WERI-Rb-1 (cell line): ENCODE data around the gene FDPS.

Experiments
- DNase-seq: peaks from one replicate; pipeline ENCODE4 v3.0.0-alpha.2; 2020
- H3K27ac ChIP-seq: fragments of 250-450 bp; sonication (Bioruptor Pico); 2 replicates; pipeline ENCODE4 v1.5.1; 2020; ENCODE audit warnings: mild to moderate bottlenecking, moderate library complexity
- H3K27me3 ChIP-seq: fragments of 250-450 bp; sonication (Bioruptor Pico); 2 replicates; pipeline ENCODE4 v1.5.1; 2021; ENCODE audit warnings: mild to moderate bottlenecking, low read depth, moderate library complexity; ENCODE audit not compliant: insufficient read depth, severe bottlenecking
- H3K36me3 ChIP-seq: fragments of 250-450 bp; sonication (Bioruptor Pico); 2 replicates; pipeline ENCODE4 v1.5.1; 2020; ENCODE audit warnings: mild to moderate bottlenecking, moderate library complexity
- H3K4me3 ChIP-seq: 2 replicates; pipeline ENCODE4 v1.5.1; 2011; ENCODE audit warnings: low read depth, mild to moderate bottlenecking, control low read depth, low read length
- H3K9me3 ChIP-seq: fragments of 250-450 bp; sonication (Bioruptor Pico); 2 replicates; pipeline ENCODE4 v1.5.1; 2021; ENCODE audit warnings: mild to moderate bottlenecking, moderate library complexity; ENCODE audit not compliant: severe bottlenecking
- TF ChIP-seq, protein P1 (sequence below): IDR thresholded peaks from 2 replicates; pipeline ENCODE4 v1.5.1; 2011; ENCODE audit warnings: low read depth, mild to moderate bottlenecking, control low read depth, inconsistent platforms, low read length

FDPS gene

DNA sequence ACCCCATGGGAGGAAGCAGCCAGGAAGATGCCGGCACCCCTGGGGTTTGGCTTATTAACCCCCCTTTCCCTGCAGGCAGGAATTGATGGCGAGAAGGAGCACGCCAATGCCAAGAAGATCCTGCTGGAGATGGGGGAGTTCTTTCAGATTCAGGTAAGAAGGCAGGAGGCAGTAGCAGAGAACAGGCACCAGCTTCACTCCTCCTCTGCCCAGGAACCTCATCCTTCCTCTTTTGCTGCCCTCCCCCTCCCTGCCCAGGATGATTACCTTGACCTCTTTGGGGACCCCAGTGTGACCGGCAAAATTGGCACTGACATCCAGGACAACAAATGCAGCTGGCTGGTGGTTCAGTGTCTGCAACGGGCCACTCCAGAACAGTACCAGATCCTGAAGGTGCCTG, 10.9 kb downstream of the FDPS start:
- peaks cover 67% of the 10 kb centered on the region for H3K36me3 ChIP-seq
- H3K9me3 ChIP-seq: no peaks in the 10 kb centered on the region
- no peak for DNase-seq
- H3K4me3 ChIP-seq: no peak overlapping the region
- TF ChIP-seq, protein P1, sequence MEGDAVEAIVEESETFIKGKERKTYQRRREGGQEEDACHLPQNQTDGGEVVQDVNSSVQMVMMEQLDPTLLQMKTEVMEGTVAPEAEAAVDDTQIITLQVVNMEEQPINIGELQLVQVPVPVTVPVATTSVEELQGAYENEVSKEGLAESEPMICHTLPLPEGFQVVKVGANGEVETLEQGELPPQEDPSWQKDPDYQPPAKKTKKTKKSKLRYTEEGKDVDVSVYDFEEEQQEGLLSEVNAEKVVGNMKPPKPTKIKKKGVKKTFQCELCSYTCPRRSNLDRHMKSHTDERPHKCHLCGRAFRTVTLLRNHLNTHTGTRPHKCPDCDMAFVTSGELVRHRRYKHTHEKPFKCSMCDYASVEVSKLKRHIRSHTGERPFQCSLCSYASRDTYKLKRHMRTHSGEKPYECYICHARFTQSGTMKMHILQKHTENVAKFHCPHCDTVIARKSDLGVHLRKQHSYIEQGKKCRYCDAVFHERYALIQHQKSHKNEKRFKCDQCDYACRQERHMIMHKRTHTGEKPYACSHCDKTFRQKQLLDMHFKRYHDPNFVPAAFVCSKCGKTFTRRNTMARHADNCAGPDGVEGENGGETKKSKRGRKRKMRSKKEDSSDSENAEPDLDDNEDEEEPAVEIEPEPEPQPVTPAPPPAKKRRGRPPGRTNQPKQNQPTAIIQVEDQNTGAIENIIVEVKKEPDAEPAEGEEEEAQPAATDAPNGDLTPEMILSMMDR: no peak
- no peaks in the 10 kb centered on the region for H3K27me3 ChIP-seq
- H3K27ac ChIP-seq: no peak overlapping the region

DNA sequence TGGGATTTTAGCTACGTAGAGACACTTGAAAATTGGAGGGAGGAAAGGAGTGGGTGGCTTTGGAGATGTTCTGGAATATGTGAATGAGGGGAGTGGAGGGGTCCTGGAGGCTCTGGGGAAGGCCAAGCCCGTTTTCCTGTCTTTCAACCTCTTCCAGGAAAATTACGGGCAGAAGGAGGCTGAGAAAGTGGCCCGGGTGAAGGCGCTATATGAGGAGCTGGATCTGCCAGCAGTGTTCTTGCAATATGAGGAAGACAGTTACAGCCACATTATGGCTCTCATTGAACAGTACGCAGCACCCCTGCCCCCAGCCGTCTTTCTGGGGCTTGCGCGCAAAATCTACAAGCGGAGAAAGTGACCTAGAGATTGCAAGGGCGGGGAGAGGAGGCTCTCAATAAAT, 11.6 kb downstream of the FDPS start:
- H3K9me3 ChIP-seq: no peaks in the 10 kb centered on the region
- H3K27ac ChIP-seq: no peak overlapping the region
- H3K4me3 ChIP-seq: no peak overlapping the region
- no peak for DNase-seq
- peaks cover 61% of the 10 kb centered on the region for H3K36me3 ChIP-seq
- H3K27me3 ChIP-seq: no peaks in the 10 kb centered on the region
- TF ChIP-seq, protein P1: no peak

DNA sequence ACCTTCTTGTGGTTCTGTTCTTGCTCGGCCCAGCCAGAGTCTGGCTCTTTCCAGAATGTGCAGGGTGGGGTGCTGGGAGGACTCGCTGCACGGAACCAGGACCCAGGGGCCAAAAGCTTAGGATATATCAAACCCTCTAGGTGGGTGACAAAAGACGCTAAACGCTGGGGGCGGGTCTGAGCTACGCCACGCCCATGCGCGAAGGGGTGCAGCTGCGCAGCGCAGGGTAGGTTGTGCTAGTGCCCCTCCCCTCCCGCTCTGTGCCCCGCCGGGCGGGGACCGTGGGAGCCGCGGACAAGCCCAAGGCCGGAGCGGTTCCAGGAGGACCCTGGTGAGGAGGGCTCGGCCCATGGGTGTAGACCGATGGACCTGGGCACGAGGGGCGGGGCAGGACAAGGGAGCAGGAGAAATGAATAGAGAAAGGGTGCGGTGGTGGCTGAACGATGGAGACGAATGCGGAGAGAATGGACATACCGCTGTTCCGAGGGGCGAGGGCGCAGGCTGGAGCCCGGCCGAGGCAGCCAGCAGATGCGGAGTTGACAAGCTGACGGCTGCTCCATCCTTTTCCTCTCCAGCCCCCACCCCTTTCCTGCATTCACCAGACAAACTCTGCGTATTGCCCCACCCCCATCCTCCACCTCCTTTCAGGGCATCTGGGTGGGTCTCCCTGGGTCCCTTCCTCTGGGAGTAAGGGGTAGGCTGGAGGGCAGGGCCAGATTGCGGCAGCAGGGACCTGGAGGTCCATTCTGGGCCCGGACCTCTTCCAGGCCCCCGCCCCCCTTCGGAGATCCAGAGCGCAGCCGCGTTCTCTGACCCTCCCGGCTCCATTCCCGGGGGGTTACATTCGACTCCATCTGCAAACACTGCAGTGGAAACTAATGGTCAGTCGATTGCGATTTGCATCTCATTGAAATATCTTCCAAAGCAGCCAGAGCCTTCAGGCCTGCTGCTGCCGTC, 12.3 kb downstream of the FDPS start, which contains the start of gene RUSC1:
Gene RUSC1, plus strand, starts transcription at position 234 of the 957 bp plus-strand sequence. CDS start 880 bp downstream, outside the sequence.
- TF ChIP-seq, protein P1: no peak
- peaks cover 64% of the 10 kb centered on the region for H3K36me3 ChIP-seq
- no peaks in the 10 kb centered on the region for H3K27me3 ChIP-seq
- peak within 1 kb of the TSS; percentile 84 for H3K27ac ChIP-seq
- peak; percentile 51 for DNase-seq
- H3K9me3 ChIP-seq: no peaks in the 10 kb centered on the region
- peak within 1 kb of the TSS; percentile 84 for H3K4me3 ChIP-seq

DNA sequence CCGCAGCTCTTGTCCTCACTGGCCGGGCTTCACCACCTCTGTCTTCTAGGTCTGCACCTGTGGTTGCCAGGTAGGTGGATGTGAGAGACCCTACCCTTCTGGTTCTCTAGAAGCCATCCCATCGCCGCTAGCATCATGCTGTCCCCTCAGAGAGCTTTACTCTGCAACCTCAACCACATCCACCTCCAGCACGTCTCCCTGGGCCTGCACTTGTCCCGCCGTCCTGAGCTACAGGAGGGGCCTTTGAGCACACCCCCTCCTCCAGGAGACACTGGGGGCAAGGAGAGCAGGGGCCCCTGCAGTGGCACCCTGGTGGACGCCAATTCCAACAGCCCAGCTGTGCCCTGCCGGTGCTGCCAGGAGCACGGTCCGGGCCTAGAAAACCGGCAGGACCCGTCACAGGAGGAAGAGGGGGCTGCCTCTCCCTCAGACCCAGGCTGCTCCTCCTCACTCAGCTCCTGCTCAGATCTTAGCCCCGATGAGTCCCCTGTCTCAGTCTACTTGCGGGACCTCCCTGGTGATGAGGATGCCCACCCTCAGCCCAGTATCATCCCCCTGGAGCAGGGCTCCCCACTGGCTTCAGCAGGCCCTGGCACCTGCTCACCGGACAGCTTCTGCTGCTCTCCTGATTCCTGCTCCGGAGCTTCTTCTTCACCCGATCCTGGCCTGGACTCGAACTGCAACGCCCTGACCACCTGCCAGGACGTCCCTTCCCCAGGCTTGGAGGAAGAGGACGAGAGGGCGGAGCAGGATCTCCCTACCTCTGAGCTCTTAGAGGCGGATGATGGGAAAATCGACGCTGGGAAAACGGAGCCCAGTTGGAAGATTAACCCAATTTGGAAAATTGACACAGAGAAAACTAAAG, 13.2 kb downstream of the FDPS start:
- DNase-seq: peak; percentile 89
- Histone ChIP-seq H3K4me3 (peak overlapping the region; percentile 84), H3K27ac (peak overlapping the region; percentile 84), H3K27me3 (no peaks in the 10 kb centered on the region), H3K36me3 (peaks cover 66% of the 10 kb centered on the region), H3K9me3 (no peaks in the 10 kb centered on the region)
- TF ChIP-seq, protein P1: 0 out of 2 replicates have a peak, but pooled peaks have one; percentile 3

- Histone ChIP-seq H3K4me3 (peak overlapping the region; percentile 84), H3K9me3 (no peaks in the 10 kb centered on the region), H3K27ac (peak overlapping the region; percentile 84), H3K36me3 (peaks cover 66% of the 10 kb centered on the region), H3K27me3 (no peaks in the 10 kb centered on the region)
- TF ChIP-seq, protein P1: no peak
- peak; percentile 73 for DNase-seq
These were observed 13.9 kb downstream of the FDPS start for GRCh38 chr1:155322571-155322952.
